Kidney (tissue), 14 donors: ENCODE results near the gene UBE2J2. TPM values are rescaled to one million over a fixed set of nuclear protein-coding genes. Genes with fewer than 3 reads are reported as not detected.

Experiments
- DNase-seq, 5 donors: peaks; one replicate each; pipeline ENCODE4 v3.0.0-alpha.2; 2013 to 2020
- FAIRE-seq: peaks from 2 replicates; lab custom pipeline; 2012; peaks lifted over from hg19 to GRCh38; lab: Jason Lieb, UNC
- H3K27ac ChIP-seq, 2 donors: one replicate each; pipeline ENCODE4 v1.7.0; 2013; ENCODE audit warnings: low read depth in 2 of 2, low read length in 2 of 2, inconsistent platforms in 1 of 2
- H3K27me3 ChIP-seq: one replicate; pipeline ENCODE4 v1.7.1; 2013; ENCODE audit warnings: low read length, inconsistent platforms; ENCODE audit not compliant: control insufficient read depth, insufficient read depth
- H3K36me3 ChIP-seq, 3 donors: one replicate each; pipeline versions ENCODE4 v1.7.0 to v1.7.1; 2013; ENCODE audit warnings: low read length in 3 of 3, control low read depth in 1 of 3, inconsistent platforms in 1 of 3; ENCODE audit not compliant: insufficient read depth in 3 of 3, control insufficient read depth in 2 of 3
- H3K4me1 ChIP-seq, 3 donors: one replicate each; pipeline versions ENCODE4 v1.7.0 to v1.7.1; 2013; ENCODE audit warnings: low read length in 3 of 3, inconsistent platforms in 1 of 3, low read depth in 1 of 3; ENCODE audit not compliant: control insufficient read depth in 2 of 3, insufficient read depth in 2 of 3
- H3K4me3 ChIP-seq, 3 donors: one replicate each; pipeline versions ENCODE4 v1.7.0 to v1.8.1; 2013; ENCODE audit warnings: low read length in 3 of 3, control low read depth in 1 of 3, inconsistent platforms in 1 of 3
- H3K9ac ChIP-seq, 3 donors: one replicate each; pipeline versions ENCODE4 v1.7.0 to v1.7.1; 2013; ENCODE audit warnings: low read length in 3 of 3, control low read depth in 1 of 3, inconsistent platforms in 1 of 3
- H3K9me3 ChIP-seq, 3 donors: one replicate each; pipeline versions ENCODE4 v1.7.0 to v1.7.1; 2013; ENCODE audit warnings: low read length in 3 of 3, control low read depth in 1 of 3, inconsistent platforms in 1 of 3; ENCODE audit not compliant: control insufficient read depth in 2 of 3, insufficient read depth in 1 of 3
- intact Hi-C: fragments of 100-400 bp; cut with DNase I; formaldehyde crosslinking; loops from one replicate; pipeline ENCODE4 v1.11.1; 2022
- polyA plus RNA-seq: library from polyadenylated mRNA; stranded (reverse); fragments of 350-450 nt; fragmentation: Illumina TruSeq; extraction: RNeasy Lipid Tissue Mini Kit (QIAGEN cat#74804); gene quantifications from one replicate; pipeline ENCODE4 v1.2.3, GENCODE V29; 2014; ENCODE audit warnings: low read depth, low replicate concordance; ENCODE audit not compliant: insufficient read depth
- total RNA-seq: library from RNA; stranded (reverse); fragmentation: NEBNext Ultra II Directional; extraction: Animal tissue kit (Norgen Biotek cat#: 25700); gene quantifications from one replicate; pipeline ENCODE4 v1.2.1, GENCODE V29; 2021
- TF ChIP-seq, protein P1 (sequence below): IDR thresholded peaks from 3 replicates; pipeline ENCODE4 v1.5.1; 2012; ENCODE audit warnings: mild to moderate bottlenecking, moderate library complexity, borderline replicate concordance; ENCODE audit not compliant: insufficient read depth; ENCODE audit errors: extremely low read depth
- donor health status: control.
- donor health status: control.
- donor health status: control.
- donor health status: control.
- donor health status: control.
- donor health status: DM: yes; HTN: yes; CAD: no.
- donor health status: Normal renal cell carcinoma (clear cell type).

The UBE2J2 gene
- total and polyA plus RNA-seq, 2 donors from 2014 or later, result 56.6 to 57.4 TPM

DNA sequence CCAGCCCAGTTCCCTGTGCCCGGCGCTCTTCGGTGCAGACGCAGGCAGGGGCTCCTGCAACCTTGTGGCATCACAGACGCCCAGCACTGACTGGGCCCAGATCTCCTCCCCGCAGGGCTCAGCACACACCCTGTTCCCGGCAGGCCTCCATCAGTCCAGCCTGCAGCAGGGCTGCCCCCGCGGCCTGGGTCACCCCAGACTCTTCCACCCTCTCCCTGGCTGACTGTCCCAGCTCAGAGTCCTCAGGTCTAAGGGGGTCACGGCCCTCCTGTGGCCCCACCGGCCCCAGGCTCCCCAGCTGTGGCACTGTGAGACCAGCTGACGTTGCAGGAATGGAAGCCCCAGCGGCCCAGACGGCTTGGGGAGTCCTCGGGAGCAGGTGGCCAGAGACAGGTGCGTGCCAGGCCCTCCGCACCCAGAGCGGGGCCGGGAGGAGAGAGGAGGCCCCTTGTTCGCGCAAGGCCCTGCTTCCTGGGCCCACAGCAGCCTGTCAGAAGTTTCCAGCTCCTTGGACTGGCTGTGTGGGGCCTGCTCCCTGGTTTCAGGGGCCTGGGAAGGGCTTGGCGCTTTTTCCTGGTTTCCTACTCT is 37.4 kb downstream of the UBE2J2 start:
- no peaks in the 10 kb centered on the region for H3K27me3 ChIP-seq
- H3K4me3 ChIP-seq, result no peak overlapping the region
- H3K9ac ChIP-seq, result no peak overlapping the region
- peaks cover 0 to 9% (median 0%) of the 10 kb centered on the region in 3 donors for H3K4me1 ChIP-seq
- no peaks in the 10 kb centered on the region for H3K9me3 ChIP-seq
- H3K27ac ChIP-seq, result no peak overlapping the region
- no peaks in the 10 kb centered on the region for H3K36me3 ChIP-seq
- DNase-seq (no peak), FAIRE-seq (no peak)
- TF ChIP-seq, protein P1, sequence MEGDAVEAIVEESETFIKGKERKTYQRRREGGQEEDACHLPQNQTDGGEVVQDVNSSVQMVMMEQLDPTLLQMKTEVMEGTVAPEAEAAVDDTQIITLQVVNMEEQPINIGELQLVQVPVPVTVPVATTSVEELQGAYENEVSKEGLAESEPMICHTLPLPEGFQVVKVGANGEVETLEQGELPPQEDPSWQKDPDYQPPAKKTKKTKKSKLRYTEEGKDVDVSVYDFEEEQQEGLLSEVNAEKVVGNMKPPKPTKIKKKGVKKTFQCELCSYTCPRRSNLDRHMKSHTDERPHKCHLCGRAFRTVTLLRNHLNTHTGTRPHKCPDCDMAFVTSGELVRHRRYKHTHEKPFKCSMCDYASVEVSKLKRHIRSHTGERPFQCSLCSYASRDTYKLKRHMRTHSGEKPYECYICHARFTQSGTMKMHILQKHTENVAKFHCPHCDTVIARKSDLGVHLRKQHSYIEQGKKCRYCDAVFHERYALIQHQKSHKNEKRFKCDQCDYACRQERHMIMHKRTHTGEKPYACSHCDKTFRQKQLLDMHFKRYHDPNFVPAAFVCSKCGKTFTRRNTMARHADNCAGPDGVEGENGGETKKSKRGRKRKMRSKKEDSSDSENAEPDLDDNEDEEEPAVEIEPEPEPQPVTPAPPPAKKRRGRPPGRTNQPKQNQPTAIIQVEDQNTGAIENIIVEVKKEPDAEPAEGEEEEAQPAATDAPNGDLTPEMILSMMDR, result no peak
- intact Hi-C loops, result loop anchor here (10.0 kb wide), 1 partner anchor 111 kb away; no protein-coding TSS in a partner anchor

DNA sequence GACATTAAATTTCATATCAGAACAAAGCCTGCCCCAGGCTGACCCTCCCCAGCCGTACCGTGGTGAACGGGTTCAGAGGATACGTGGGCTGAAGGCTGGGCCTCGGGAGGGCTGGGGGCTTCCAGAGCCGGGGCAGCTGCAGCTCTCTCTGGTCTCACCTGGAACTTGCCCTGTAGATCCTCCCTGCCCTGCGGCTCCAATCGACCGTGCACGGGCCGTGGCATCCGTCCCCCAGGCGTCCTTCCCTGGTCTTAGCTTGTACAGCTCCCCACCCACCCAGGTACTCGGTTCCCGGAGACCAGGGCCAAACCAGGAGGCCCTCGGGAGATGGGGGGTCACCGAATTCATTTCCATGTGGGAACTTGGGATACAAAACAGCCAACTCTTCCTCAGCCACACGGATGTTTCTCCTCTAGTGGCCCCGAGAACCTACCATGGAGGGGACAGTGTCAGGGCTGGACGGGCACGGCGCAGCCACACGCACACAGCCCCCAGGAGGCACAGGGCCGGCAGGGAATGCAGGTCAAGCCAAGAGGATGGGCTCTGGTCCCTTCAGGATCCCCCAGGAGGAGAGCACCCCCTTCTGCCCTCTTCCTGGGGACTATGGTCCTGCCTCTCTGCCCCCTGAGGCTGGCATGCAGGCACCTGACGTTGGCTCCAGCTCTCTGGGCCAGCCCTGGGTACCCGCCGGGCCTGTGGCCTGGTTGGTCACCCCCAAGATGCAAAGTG is 38.5 kb downstream of the UBE2J2 start:
- intact Hi-C loops, result loop anchor here (10.0 kb wide), 1 partner anchor 110 kb away; no protein-coding TSS in a partner anchor
- Histone ChIP-seq H3K27ac (no peak overlapping the region), H3K4me1 (peaks cover 0 to 16% (median 3%) of the 10 kb centered on the region in 3 donors), H3K9me3 (no peaks in the 10 kb centered on the region), H3K9ac (no peak overlapping the region), H3K36me3 (no peaks in the 10 kb centered on the region), H3K27me3 (no peaks in the 10 kb centered on the region), H3K4me3 (no peak overlapping the region)
- DNase-seq, result no peak
- TF ChIP-seq, protein P1, result no peak
- no peak for FAIRE-seq

DNA sequence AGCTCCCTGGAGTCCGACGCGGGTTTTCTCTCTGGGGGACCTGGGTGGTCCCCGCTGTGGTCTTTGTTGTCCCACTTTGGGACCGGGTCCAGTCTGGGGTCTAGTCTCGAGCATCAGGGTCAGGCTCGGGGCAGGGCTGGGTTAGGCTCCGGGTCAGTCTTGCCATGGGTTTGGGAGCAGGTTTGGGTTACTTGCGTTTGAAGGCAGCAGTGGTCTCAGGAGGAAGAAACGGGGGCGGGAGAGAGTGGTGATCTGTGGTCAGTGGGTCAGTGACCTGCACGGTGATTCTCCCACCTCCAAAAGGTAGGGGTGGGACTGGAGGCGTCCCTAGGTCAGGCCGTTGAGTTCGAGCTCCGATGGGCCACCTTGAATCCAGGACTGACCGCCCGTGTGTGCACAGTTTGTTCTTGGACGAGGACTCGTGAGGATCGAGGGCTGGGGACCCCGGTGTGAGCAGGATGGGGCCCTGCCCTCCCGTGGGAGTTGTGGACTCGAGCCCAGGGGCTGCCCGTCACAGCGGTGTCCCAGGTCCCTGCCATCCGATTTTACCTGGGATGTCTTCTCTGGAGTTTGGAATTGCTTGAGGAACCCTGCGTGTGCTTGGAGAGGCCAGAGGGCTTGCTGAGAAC is 39.4 kb downstream of the UBE2J2 start:
- H3K4me1 ChIP-seq, result peaks cover 0 to 23% (median 12%) of the 10 kb centered on the region in 3 donors
- intact Hi-C loops, result loop anchor here (10.0 kb wide), 1 partner anchor 109 kb away; no protein-coding TSS in a partner anchor
- no peak for FAIRE-seq

More for the DNA sequence above, 39.4 kb downstream of the UBE2J2 start:
- Histone ChIP-seq H3K36me3 (peaks cover 0 to 2% (median 0%) of the 10 kb centered on the region in 3 donors), H3K9ac (no peak overlapping the region), H3K9me3 (no peaks in the 10 kb centered on the region), H3K27me3 (no peaks in the 10 kb centered on the region), H3K4me3 (no peak overlapping the region), H3K27ac (no peak overlapping the region)
- TF ChIP-seq, protein P1, result no peak
- DNase-seq, result no peak
